SU-DHL-6 (cell line): ENCODE data around the gene SLC9A3.

Source experiments
- H2AFZ ChIP-seq: fragments of 200-600 bp; sonication (generic); 2 replicates; pipeline ENCODE4 v1.6.1; 2014; ENCODE audit warnings: low read depth, mild to moderate bottlenecking, moderate library complexity, mixed read lengths, antibody characterized with exemption, low read length; ENCODE audit not compliant: severe bottlenecking
- H3F3A ChIP-seq: fragments of 200-600 bp; shearing (Covaris generic); 2 replicates; pipeline ENCODE4 v1.6.0; 2016; ENCODE audit warnings: antibody characterized with exemption, mild to moderate bottlenecking; ENCODE audit not compliant: insufficient read depth
- H3K27ac ChIP-seq: fragments of 200-600 bp; sonication (generic); 2 replicates; pipeline ENCODE4 v1.5.1; 2016; ENCODE audit warnings: low read depth, mild to moderate bottlenecking, low read length, moderate library complexity, mixed read lengths
- H3K27me3 ChIP-seq: fragments of 200-600 bp; sonication (generic), shearing (Covaris generic); 2 replicates; pipeline ENCODE4 v1.6.0; 2014; ENCODE audit warnings: mild to moderate bottlenecking, low read length
- H3K36me3 ChIP-seq: fragments of 200-600 bp; sonication (generic); 2 replicates; pipeline ENCODE4 v1.6.1; 2014; ENCODE audit warnings: mild to moderate bottlenecking, low read length, mixed read lengths
- H3K4me2 ChIP-seq: fragments of 300-600, 200-600 bp; shearing (Covaris generic), sonication (generic); 2 replicates; pipeline ENCODE4 v1.6.0; 2014; ENCODE audit warnings: low read length, low read depth, mild to moderate bottlenecking; ENCODE audit not compliant: poor library complexity, severe bottlenecking
- H3K4me3 ChIP-seq: fragments of 200-600 bp; sonication (generic); 2 replicates; pipeline ENCODE4 v1.5.1; 2014; ENCODE audit warnings: antibody characterized with exemption, low read length, mild to moderate bottlenecking, mixed read lengths; ENCODE audit not compliant: insufficient read depth, poor library complexity, severe bottlenecking
- H3K79me2 ChIP-seq: fragments of 200-600 bp; sonication (generic); 2 replicates; pipeline ENCODE4 v1.6.1; 2014; ENCODE audit warnings: mild to moderate bottlenecking, low read length, moderate library complexity; ENCODE audit not compliant: insufficient read depth
- H3K9ac ChIP-seq: fragments of 200-600 bp; sonication (generic); 2 replicates; pipeline ENCODE4 v1.7.0; 2014; ENCODE audit warnings: mild to moderate bottlenecking, low read length
- H3K9me2 ChIP-seq: fragments of 200-600 bp; sonication (generic); replicated peaks from 2 replicates; pipeline ENCODE4 v1.6.1; 2014; ENCODE audit warnings: low read length; ENCODE audit not compliant: insufficient read depth
- H3K9me3 ChIP-seq: fragments of 200-600 bp; sonication (generic); 2 replicates; pipeline ENCODE4 v1.6.1; 2014; ENCODE audit warnings: low read length, mixed read lengths; ENCODE audit not compliant: insufficient read depth
- H4K20me1 ChIP-seq: fragments of 200-600 bp; sonication (generic); 2 replicates; pipeline ENCODE4 v1.6.1; 2014; ENCODE audit warnings: low read depth, mild to moderate bottlenecking, antibody characterized with exemption, low read length, moderate library complexity, mixed read lengths
- CTCF ChIP-seq: fragments of 200-600 bp; sonication (generic); IDR thresholded peaks from one replicate; pipeline ENCODE4 v1.5.1; 2017; ENCODE audit warnings: antibody characterized with exemption, mild to moderate bottlenecking, low read length, moderate library complexity; ENCODE audit not compliant: insufficient read depth, poor library complexity, severe bottlenecking
- EZH2phosphoT487 ChIP-seq: fragments of 200-600 bp; sonication (generic), shearing (Covaris generic); conservative IDR thresholded peaks from 2 replicates; pipeline ENCODE4 v1.6.1; 2018; ENCODE audit warnings: mild to moderate bottlenecking, antibody characterized with exemption, low read length, moderate library complexity, mixed read lengths

SLC9A3 gene

GRCh38 chr5:493119-493701 is 31.0 kb downstream of the SLC9A3 start:
- Histone ChIP-seq H3K9me2 (no peaks in the 10 kb centered on the region), H3F3A (no peaks in the 10 kb centered on the region), H2AFZ (no peak overlapping the region), H3K36me3 (no peaks in the 10 kb centered on the region), H3K79me2 (no peaks in the 10 kb centered on the region), H3K4me2 (no peak overlapping the region), H3K27ac (no peak overlapping the region), H4K20me1 (no peaks in the 10 kb centered on the region), H3K27me3 (no peaks in the 10 kb centered on the region), H3K9ac (no peak overlapping the region), H3K9me3 (no peaks in the 10 kb centered on the region), H3K4me3 (no peak overlapping the region)
- TF ChIP-seq CTCF (no peak), EZH2phosphoT487 (no peak)

- H3F3A ChIP-seq: no peaks in the 10 kb centered on the region
- no peaks in the 10 kb centered on the region for H4K20me1 ChIP-seq
- no peaks in the 10 kb centered on the region for H3K79me2 ChIP-seq
- TF ChIP-seq CTCF: no peak
- no peak for TF ChIP-seq EZH2phosphoT487
- no peak overlapping the region for H3K27ac ChIP-seq
- H3K4me3 ChIP-seq: no peak overlapping the region
- H3K9ac ChIP-seq: no peak overlapping the region
- H3K36me3 ChIP-seq: no peaks in the 10 kb centered on the region
- H3K27me3 ChIP-seq: no peaks in the 10 kb centered on the region
- H2AFZ ChIP-seq: no peak overlapping the region
- H3K9me2 ChIP-seq: no peaks in the 10 kb centered on the region
- no peaks in the 10 kb centered on the region for H3K9me3 ChIP-seq
- no peak overlapping the region for H3K4me2 ChIP-seq
These were observed 31.8 kb downstream of the SLC9A3 start for GRCh38 chr5:492314-492893.

- no peak for TF ChIP-seq CTCF
- no peak for TF ChIP-seq EZH2phosphoT487
- Histone ChIP-seq H3K36me3 (no peaks in the 10 kb centered on the region), H3K4me3 (no peak overlapping the region), H3K4me2 (no peak overlapping the region), H3K27ac (no peak overlapping the region), H4K20me1 (no peaks in the 10 kb centered on the region), H3K9ac (no peak overlapping the region), H3F3A (no peaks in the 10 kb centered on the region), H2AFZ (no peak overlapping the region), H3K27me3 (no peaks in the 10 kb centered on the region), H3K9me2 (no peaks in the 10 kb centered on the region), H3K9me3 (no peaks in the 10 kb centered on the region), H3K79me2 (no peaks in the 10 kb centered on the region)
These were observed 32.4 kb downstream of the SLC9A3 start for GRCh38 chr5:491856-492155.
